GM18951 (cell line): ENCODE results near the gene KRTAP20-4.

Experiments used
- POLR2A ChIP-seq: IDR thresholded peaks from 4 replicates; pipeline ENCODE4 v1.6.1; 2011; ENCODE audit warnings: mild to moderate bottlenecking; ENCODE audit not compliant: insufficient read length, insufficient read depth; ENCODE audit errors: extremely low read depth
- in situ Hi-C: fragments of 300-500 bp; cut with MboI; formaldehyde crosslinking; loops from one replicate; pipeline ENCODE4 v1.12.0; 2022; ENCODE audit warnings: low sequenced_read_pairs, mixed read lengths, inconsistent platforms; ENCODE audit not compliant: unreplicated experiment

KRTAP20-4 gene

DNA sequence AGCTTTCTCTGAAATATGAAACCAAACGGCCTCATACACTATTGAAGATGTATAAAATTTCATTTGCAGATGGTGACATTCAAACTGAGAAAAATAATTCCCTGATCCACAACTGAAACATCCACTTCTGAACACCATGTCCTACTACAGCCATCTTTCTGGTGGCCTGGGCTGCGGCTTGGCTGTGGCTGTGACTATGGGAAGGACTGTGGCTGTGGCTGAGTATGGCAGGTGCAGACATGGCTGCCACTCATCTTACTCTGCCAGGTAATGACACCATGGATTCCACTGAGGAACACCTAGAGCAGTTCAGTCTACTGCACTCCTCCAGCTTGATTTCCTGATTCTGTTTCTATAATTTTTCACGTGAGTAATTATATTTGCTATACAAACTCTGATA is at the start of gene KRTAP20-4:
Gene KRTAP20-4 (plus strand): TSS at position 106 of the 400 bp plus-strand sequence.
- no peak for TF ChIP-seq POLR2A
- in situ Hi-C loops, result no loop called here

DNA sequence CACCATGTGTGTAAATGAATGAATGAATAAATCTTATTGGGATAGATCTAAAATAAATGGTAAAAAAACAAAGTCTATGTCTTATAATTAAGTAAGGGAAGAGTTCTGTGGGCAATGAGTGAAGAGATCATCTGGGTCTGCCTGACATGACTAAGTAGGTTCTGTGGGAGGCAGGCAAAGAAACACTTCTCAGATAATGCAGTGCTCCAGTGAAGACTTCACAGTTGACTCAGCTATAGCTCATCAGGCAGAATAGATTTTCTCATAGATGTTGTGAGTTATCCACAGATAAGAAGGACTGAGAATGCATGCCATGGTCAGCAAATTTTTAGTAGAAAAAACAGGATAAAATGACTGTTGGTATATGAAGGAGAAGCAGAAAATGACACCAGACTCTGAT is 42.7 kb upstream of the KRTAP20-4 start:
- in situ Hi-C loops, result no loop called here
- no peak for TF ChIP-seq POLR2A

DNA sequence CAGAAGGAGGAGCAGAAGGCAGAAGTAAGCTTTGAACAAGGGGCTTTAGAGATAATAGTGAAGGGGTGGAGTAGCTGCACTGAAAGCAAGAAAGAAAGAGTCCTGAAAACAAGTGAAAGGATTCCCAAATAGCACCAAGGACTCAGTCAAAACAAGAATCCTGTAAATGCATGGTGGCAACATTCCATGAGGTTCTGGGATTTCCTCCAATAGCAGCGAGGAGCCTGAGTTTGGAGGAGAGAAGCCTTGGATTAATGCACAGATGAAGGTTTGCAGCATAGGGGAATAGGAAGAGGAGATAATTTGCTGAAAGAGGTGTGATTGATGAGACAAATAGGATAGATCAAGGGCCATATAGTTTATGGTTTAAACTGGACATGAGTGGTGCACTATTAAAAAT is 41.1 kb upstream of the KRTAP20-4 start:
- in situ Hi-C loops, result no loop called here
- no peak for TF ChIP-seq POLR2A

DNA sequence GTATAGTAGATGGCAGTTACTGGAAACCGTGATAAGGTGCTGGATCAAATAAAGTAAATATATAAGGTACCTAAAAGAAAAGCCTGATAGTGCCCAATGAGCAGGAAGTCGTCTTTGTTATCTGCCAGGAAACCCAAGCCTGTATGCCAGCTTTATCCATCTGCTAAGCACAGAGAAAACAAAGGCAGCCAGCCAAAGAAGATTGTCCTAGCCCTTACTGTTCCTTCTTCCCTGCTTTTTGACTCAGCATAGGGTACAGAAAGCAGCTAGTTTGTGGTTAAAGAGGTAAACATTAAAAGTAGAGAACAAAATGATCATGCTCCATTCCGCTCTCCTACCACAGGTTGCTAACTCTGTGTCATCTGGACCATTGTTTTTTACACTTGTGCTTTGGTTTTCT is 40.3 kb upstream of the KRTAP20-4 start:
- in situ Hi-C loops, result no loop called here
- TF ChIP-seq POLR2A, result no peak

DNA sequence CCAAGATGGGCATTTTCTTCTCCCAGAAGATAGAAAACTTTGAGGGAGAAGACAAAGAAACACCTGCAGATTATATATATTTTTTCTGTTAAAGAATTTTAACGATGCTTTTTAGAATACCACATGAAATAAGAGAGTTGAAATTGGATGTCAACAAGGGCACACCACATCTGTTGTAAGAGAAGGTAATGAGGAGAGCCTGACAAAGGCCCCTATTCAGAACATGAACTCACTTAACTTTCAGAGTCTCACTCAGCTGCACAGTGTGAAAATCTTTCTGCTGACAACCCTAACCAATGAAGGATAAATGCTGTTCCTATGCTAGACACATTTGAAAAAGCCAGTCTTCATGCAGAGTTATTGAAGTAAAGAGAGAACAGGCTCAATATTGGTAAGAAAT is 37.6 kb upstream of the KRTAP20-4 start:
- in situ Hi-C loops, result no loop called here
- no peak for TF ChIP-seq POLR2A

DNA sequence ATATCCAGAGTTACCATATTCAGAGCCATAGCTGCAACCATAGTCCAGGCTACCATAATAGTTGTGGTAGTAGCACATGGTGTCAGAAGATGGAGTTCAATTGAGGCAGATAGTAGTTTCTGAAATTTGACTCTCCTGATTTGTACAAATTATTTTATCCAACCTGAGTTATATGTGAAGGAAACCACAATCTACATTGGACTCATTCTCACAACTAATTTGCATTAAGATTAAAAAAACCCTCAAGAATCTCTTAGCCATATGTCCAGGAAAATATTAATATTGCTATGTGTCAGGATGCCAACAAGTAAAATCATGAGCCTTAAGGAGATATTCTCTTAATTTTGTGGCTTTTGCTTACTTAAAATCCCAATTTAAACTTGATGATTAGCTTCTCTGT is 30.1 kb upstream of the KRTAP20-4 start, which contains the start of gene KRTAP22-2:
Gene KRTAP22-2 (minus strand): TSS at position 101 of the 400 bp plus-strand sequence.
- no peak for TF ChIP-seq POLR2A
- in situ Hi-C loops, result no loop called here

DNA sequence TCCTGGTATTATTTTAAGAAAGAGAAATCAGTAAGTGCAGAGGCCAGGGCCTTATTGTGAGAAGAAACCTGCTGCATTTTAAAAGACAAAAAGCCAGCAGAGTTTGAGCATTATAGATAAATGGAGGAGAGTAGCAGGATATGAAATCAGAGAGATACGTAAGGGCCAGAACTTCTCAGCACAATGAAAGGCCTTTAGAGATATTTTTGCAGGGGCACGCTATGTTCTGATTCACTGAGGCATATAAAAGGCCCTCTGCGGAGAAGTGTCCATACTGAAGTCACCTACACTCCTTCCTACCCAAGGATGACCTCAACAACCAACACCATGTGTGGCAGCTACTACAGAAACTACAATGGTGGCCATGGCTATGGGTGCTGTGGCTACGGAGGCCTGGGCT is 28.3 kb upstream of the KRTAP20-4 start, which contains the start of gene KRTAP6-3:
Gene KRTAP6-3 (plus strand): TSS at position 301 of the 400 bp plus-strand sequence. CDS start 6 bp downstream, at position 307.
- no peak for TF ChIP-seq POLR2A
- in situ Hi-C loops, result no loop called here

DNA sequence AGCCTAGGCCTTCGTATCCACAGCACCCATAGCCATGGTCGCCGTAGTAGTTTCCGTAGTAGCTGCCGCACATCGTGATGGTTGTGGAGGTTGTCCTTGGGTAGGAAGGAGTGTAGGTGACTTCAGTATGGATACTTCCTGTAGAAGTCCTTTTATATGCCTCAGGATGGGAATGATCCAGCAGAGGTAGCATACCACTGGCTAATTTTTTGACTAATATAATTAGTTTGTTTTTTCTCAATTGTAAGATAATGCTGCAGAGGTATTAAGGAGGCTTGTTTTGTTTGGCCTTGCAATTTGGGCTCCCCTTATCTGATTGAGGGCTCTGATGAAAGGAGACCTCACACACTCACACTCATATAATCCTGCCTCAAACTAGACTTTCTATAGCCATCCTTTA is 21.6 kb upstream of the KRTAP20-4 start, which contains the start of gene KRTAP6-2:
Gene KRTAP6-2 (minus strand): TSS at position 101 of the 400 bp plus-strand sequence. CDS start 28 bp downstream, at position 73.
- in situ Hi-C loops, result no loop called here
- no peak for TF ChIP-seq POLR2A

DNA sequence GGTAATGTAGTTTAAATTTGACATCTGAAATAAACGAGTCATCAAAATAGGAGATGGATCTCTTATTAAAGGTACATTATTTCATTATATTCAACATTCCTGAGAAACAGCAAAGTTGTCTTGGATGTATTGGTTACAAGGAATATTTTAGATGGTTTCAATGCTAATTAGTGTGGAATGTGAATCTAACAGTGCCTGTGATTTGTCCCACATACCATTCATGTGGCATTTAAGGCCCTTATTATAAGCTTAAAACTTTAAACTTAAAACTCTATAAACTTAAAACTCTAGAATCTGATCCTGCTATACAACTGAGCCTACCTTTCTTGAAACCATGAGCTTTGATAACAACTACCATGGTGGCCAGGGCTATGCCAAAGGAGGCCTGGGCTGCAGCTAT is 19.6 kb upstream of the KRTAP20-4 start, which contains the start of gene KRTAP22-1:
Gene KRTAP22-1 (plus strand): TSS at position 301 of the 400 bp plus-strand sequence.
- in situ Hi-C loops, result no loop called here
- TF ChIP-seq POLR2A, result no peak

DNA sequence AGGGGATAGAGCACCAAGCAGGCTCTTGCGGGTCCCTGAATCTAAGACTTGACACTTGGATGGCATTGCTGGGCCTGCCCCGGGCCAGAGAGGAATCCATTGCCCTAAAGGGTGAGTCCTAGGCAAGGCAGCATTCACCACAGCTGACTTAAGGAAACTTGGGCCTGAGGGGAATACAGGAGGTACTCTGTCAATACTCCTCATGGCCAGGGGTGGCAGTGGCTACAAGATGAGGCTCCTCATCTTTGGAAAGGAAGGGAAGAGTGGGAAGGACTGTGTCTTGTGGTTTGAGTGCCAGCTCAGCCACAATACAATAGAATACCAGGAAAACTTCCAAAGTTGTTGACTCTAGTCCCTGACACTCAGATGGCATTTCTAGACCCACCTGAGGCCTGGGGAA is 14.5 kb upstream of the KRTAP20-4 start:
- in situ Hi-C loops, result no loop called here

DNA sequence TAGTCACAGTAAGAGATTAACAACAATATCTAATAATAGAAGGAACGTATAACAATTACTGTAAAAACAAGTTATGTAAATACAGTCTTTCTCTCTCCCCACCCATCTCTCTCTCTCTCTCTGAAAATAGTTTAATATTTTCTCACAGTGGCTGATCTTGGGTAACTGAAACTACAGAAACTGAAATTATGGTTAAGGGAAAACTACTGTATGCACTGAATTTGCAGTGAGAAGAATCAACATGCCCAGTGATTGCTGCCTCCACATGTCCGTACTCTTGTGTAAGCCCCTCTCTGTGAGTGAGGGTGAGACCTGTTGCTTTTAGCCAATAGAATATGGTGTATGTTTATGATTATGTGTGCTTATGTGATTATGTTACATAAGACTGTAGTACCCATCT is 8.3 kb upstream of the KRTAP20-4 start:
- TF ChIP-seq POLR2A, result no peak
- in situ Hi-C loops, result no loop called here

More for the DNA sequence above, 14.5 kb upstream of the KRTAP20-4 start:
- no peak for TF ChIP-seq POLR2A

DNA sequence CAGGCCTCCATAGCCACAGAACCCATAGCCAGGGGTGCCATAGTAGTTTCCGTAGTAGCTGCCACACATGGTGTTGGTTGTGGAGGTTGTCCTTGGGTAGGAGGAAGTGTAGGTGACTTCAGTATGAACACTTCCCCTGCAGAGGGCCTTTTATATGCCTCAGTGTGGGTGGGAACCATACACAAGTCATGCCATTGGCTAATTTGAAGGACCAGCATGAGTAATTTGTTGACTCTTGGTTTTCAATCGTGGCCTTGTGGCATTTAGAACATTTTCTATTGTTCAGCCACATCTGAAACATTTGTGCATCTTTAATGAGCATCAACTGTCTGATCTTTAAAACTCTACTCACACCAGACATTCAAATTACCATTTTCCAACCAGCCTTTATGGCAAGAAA is 6.6 kb upstream of the KRTAP20-4 start, which contains the start of gene KRTAP6-1:
Gene KRTAP6-1 (minus strand): TSS at position 95 of the 400 bp plus-strand sequence. CDS start 26 bp downstream, at position 69.
- no peak for TF ChIP-seq POLR2A
- in situ Hi-C loops, result no loop called here

DNA sequence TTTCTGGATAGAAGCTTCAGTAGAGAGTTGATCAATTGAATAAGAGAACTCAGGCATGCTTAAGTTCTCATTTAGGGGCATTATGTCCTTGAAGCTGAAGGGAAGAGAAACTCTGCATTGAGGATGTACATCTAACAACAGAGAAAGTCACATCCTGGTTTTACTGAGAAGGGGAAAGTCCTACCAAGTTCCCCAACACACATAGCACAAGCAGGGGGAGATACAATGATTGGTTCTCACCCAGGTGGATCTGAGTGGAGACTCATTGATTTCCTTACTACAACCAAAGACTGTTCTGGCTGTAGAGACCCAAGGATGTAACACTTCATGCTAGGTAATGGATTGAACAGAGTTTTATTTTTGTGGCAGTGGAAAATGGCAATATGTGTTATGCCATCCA is 5.2 kb upstream of the KRTAP20-4 start:
- no peak for TF ChIP-seq POLR2A
- in situ Hi-C loops, result no loop called here

DNA sequence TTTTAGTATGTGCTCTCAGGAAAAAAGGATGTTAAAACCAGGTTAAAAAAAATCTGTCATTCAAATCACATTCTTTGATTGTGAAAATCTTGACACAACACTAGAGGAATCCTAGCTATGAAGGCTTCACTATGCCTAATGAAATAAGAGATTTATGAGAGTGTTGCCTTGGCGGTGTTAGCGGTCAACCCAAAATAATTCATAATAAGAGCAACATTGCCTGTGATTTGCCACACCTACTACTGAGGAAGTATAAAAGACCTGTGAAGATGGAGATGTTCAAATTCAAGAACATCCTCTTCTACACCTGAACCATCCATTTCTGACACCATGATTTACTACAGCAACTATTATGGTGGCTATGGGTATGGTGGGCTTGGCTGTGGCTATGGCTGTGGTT is 4.3 kb upstream of the KRTAP20-4 start, which contains the start of gene KRTAP20-1:
Gene KRTAP20-1 (plus strand): TSS at position 301 of the 400 bp plus-strand sequence. CDS start 30 bp downstream, at position 331.
- TF ChIP-seq POLR2A, result no peak
- in situ Hi-C loops, result no loop called here
